Ovary (tissue), 3 donors: ENCODE results near the gene UXS1.

ENCODE experiments used
- CTCF ChIP-seq, 3 donors: fragments of 450-650 bp in 2 of 3; fragments of 200-600 bp in 1 of 3; IDR thresholded peaks; one replicate each; pipeline versions ENCODE4 v1.5.1 to v1.8.0; 2016 to 2022; ENCODE audit warnings: antibody characterized with exemption in 3 of 3, mild to moderate bottlenecking in 1 of 3
- EP300 ChIP-seq: sonication (generic); formaldehyde crosslinking; IDR thresholded peaks from one replicate; pipeline ENCODE4 v1.6.1; 2017; ENCODE audit warnings: antibody characterized with exemption
- POLR2A ChIP-seq: fragments of 450-650 bp; IDR thresholded peaks from one replicate; pipeline ENCODE4 v1.6.1; 2017; ENCODE audit warnings: antibody characterized with exemption, mild to moderate bottlenecking, moderate library complexity
- donor health status: DM: no; HTN: no; CAD: no.

GRCh38 chr2:106126295-106126694 lies 67.8 kb downstream of the UXS1 start:
- TF ChIP-seq CTCF (IDR thresholded peaks at IDR 0.05) (no peak), POLR2A (no peak), EP300 (no peak)
